Activated T-cell treated with anti-CD3 and anti-CD28 coated beads for 48 hours (primary cell): Measurements from ENCODE around the gene CEP112.

ENCODE experiments used
- DNase-seq: peaks from one replicate; pipeline ENCODE4 v3.0.0-alpha.2; 2020; ENCODE audit warnings: low read depth

The CEP112 gene

GRCh38 chr17:65988451-65988850, 203.5 kb downstream of the CEP112 start:
- no peak for DNase-seq

GRCh38 chr17:65987988-65988387, 203.9 kb downstream of the CEP112 start:
- no peak for DNase-seq

GRCh38 chr17:65985571-65985970, 206.4 kb downstream of the CEP112 start:
- no peak for DNase-seq

GRCh38 chr17:65984299-65984698, 207.6 kb downstream of the CEP112 start:
- no peak for DNase-seq

GRCh38 chr17:65978871-65979270, 213.1 kb downstream of the CEP112 start:
- DNase-seq, result no peak

GRCh38 chr17:65977041-65977440, 214.9 kb downstream of the CEP112 start:
- DNase-seq, result no peak

- DNase-seq, result no peak
Observed at GRCh38 chr17:65975878-65976277, 216.1 kb downstream of the CEP112 start.

GRCh38 chr17:65973237-65973636, 218.7 kb downstream of the CEP112 start:
- no peak for DNase-seq

GRCh38 chr17:65967372-65967771, 224.6 kb downstream of the CEP112 start:
- no peak for DNase-seq

- no peak for DNase-seq
Observed at GRCh38 chr17:65966072-65966695, 225.7 kb downstream of the CEP112 start.

- no peak for DNase-seq
Observed at GRCh38 chr17:65963179-65963578, 228.8 kb downstream of the CEP112 start.

- DNase-seq, result no peak
Observed at GRCh38 chr17:65959630-65960029, 232.3 kb downstream of the CEP112 start.

GRCh38 chr17:65956814-65957213, 235.1 kb downstream of the CEP112 start:
- DNase-seq, result no peak

GRCh38 chr17:65954148-65954449, 237.8 kb downstream of the CEP112 start:
- no peak for DNase-seq

- no peak for DNase-seq
Observed at GRCh38 chr17:65953316-65954147, 238.4 kb downstream of the CEP112 start.

- DNase-seq, result no peak
Observed at GRCh38 chr17:65952586-65952985, 239.3 kb downstream of the CEP112 start.

GRCh38 chr17:65952015-65952414, 239.9 kb downstream of the CEP112 start:
- no peak for DNase-seq

- DNase-seq, result no peak
Observed at GRCh38 chr17:65947831-65948230, 244.1 kb downstream of the CEP112 start.

GRCh38 chr17:65942592-65942991, 249.3 kb downstream of the CEP112 start:
- DNase-seq, result no peak

- DNase-seq, result no peak
Observed at GRCh38 chr17:65941356-65941899, 250.5 kb downstream of the CEP112 start.

- no peak for DNase-seq
Observed at GRCh38 chr17:65936013-65936412, 255.9 kb downstream of the CEP112 start.

- DNase-seq, result no peak
Observed at GRCh38 chr17:65933290-65933689, 258.6 kb downstream of the CEP112 start.
